Activated naive CD4-positive, alpha-beta T cell treated with anti-CD3 and anti-CD28 coated beads, Interleukin-2, amount 10 ng/mL, durations not matched to agents 7 days and 5 days (primary cell): Measurements from ENCODE around the gene NKPD1.
A peak's percentile ranks its signal among the peaks of the same experiment; 100 is the strongest.

Experiments
- CTCF ChIA-PET: fragments of 350-600 bp; sonication (Branson Sonifier 250); formaldehyde crosslinking; loops from one replicate; lab custom pipeline; 2021; ENCODE audit warnings: antibody characterized with exemption; lab: Charles Lee
- DNase-seq: peaks from one replicate; pipeline ENCODE4 v3.0.0-alpha.2; 2020
- H3K27ac Mint-ChIP-seq: one replicate; pipeline ENCODE4 v1.8.0; 2021; ENCODE audit warnings: mild to moderate bottlenecking, moderate library complexity, mixed read lengths
- H3K27me3 Mint-ChIP-seq: one replicate; pipeline ENCODE4 v1.8.0; 2021; ENCODE audit warnings: mild to moderate bottlenecking, mixed read lengths
- H3K36me3 Mint-ChIP-seq: one replicate; pipeline ENCODE4 v1.8.0; 2021; ENCODE audit warnings: mixed read lengths
- H3K4me1 Mint-ChIP-seq: one replicate; pipeline ENCODE4 v1.8.0; 2021; ENCODE audit warnings: mixed read lengths
- H3K4me3 Mint-ChIP-seq: one replicate; pipeline ENCODE4 v1.8.0; 2021; ENCODE audit warnings: mild to moderate bottlenecking, moderate library complexity, mixed read lengths
- H3K9me3 Mint-ChIP-seq: one replicate; pipeline ENCODE4 v1.8.0; 2021; ENCODE audit warnings: mixed read lengths

Gene NKPD1

DNA sequence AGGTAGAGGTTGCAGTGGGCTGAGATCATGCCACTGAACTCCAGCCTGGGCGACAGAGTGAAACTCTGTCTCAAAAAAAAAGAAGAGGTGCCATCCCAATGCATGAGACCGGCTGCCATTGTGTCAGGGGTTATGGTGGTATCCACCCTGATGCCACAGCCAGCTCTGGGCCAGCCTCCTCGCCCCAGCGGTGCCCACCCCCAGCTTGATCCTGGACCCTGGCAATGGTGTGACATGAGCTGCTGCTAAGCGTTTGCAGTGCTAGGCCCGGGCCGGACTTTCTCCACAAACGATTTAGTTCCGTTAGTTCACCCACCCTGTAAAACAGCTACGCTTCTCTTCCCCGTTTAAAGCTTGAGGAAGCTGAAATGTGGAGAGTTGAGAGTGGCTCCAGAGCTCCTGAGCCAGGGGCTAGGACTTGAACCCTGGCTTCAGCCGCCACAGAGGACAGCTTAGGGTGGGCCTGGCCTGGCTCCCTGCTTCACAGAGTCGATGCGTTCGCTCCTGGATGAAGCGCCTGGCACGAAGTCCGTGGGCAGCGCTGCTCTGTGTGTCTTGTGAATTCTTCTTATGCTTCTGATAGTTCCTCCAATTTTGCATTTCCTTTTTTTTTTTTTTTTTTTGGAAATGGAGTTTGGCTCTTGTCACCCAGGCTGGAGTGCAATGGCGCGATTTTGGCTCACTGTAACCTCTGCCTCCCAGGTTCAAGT, 25.5 kb downstream of the NKPD1 start:
- H3K9me3 Mint-ChIP-seq, result no peaks in the 10 kb centered on the region
- no peak overlapping the region for H3K4me3 Mint-ChIP-seq
- H3K4me1 Mint-ChIP-seq, result no peaks in the 10 kb centered on the region
- H3K27me3 Mint-ChIP-seq, result no peaks in the 10 kb centered on the region
- H3K36me3 Mint-ChIP-seq, result no peaks in the 10 kb centered on the region
- DNase-seq, result no peak
- CTCF ChIA-PET, result interaction anchor here (2.0 to 2.5 kb wide), 2 partner anchors 10 to 76 kb away, joined by 5 to 12 read pairs; no protein-coding TSS in a partner anchor
- H3K27ac Mint-ChIP-seq, result no peak overlapping the region

DNA sequence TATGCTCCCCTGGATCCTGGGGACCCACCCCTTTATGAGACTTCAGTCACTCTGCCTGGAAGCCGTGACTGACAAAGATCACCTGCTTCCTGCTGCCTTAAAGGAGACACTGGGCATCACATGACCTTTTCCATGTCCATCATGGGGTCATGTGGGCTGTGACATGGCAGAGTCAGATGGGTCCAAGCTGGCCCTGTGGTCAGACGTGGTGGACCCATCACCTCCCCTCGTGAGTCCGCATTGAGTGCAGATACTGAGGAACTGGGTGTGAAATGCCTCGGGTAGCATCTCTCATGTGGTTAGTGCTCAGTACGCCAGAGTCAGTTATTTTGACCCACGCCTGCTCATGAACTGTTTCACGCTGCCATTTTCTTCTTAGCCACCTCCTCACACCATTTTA, 27.1 kb downstream of the NKPD1 start:
- no peak overlapping the region for H3K4me3 Mint-ChIP-seq
- H3K36me3 Mint-ChIP-seq, result no peaks in the 10 kb centered on the region
- no peak for DNase-seq
- H3K4me1 Mint-ChIP-seq, result no peaks in the 10 kb centered on the region
- H3K9me3 Mint-ChIP-seq, result no peaks in the 10 kb centered on the region
- CTCF ChIA-PET, result no interaction called here
- H3K27ac Mint-ChIP-seq, result no peak overlapping the region
- H3K27me3 Mint-ChIP-seq, result no peaks in the 10 kb centered on the region

DNA sequence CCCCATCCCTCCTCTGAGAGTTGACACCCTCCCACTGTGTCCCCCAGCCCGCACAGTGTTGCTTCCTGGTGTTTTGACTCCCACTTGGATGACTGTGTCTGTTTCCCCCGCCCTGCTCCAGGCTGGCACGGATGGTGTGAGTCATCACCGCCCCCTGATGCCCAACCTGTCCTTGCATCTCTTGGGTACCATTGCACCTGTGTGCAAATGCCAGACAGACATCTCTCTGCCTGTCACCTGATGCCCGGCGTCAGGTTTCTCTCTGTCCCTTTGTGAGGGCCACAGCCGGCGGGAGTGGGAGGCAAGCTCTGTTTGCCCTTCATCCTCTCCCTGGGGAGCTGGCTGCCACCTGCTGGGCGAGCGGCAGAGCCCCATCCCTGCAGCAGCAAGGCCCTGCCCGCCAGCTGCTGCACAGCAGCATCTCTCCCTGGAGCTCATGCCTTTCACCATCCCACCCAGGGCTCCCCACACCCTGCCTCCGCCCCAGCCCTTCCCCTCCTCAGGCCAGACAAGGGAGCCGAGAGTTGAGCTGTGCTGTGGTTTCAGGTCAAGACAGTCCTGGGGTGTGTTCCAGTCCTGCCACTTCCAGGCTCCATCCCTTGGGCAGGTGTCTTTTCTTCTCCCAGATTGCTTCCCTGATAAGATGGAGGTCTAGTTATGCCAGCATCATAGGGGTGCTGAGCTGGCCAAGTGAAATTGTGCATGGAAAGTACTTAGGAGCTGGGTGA, 29.7 kb downstream of the NKPD1 start:
- Mint-ChIP-seq H3K36me3 (no peaks in the 10 kb centered on the region), H3K27me3 (no peaks in the 10 kb centered on the region), H3K4me3 (no peak overlapping the region), H3K9me3 (no peaks in the 10 kb centered on the region), H3K4me1 (peaks cover 3% of the 10 kb centered on the region), H3K27ac (no peak overlapping the region)
- CTCF ChIA-PET, result interaction anchor here (1.1 kb wide), 1 partner anchor 13 kb away, joined by 3 read pairs; no protein-coding TSS in a partner anchor
- DNase-seq, result no peak

DNA sequence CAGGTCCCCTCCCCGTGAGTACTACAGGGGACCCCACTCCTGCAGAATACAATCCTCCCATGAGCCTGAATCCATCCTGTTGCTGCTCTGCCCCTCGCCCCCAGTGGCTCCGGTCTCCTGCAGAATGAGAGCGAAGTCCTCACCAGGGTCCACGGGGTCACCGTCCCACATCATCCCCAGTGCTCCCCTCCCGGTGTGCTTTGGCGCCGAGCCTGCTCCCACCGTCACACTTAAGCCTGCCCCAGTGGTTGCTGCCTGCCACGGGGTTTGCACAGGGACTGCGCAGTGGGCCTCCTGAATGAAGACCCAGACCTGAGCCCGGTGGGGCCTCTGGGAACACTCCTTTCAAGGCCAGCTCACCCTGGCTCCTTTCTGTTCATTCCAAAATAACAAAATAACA, 30.5 kb downstream of the NKPD1 start:
- no peak for DNase-seq
- no peak overlapping the region for H3K27ac Mint-ChIP-seq
- no peaks in the 10 kb centered on the region for H3K36me3 Mint-ChIP-seq
- H3K9me3 Mint-ChIP-seq, result no peaks in the 10 kb centered on the region
- H3K4me3 Mint-ChIP-seq, result no peak overlapping the region
- CTCF ChIA-PET, result no interaction called here
- H3K4me1 Mint-ChIP-seq, result peaks cover 5% of the 10 kb centered on the region
- no peaks in the 10 kb centered on the region for H3K27me3 Mint-ChIP-seq

DNA sequence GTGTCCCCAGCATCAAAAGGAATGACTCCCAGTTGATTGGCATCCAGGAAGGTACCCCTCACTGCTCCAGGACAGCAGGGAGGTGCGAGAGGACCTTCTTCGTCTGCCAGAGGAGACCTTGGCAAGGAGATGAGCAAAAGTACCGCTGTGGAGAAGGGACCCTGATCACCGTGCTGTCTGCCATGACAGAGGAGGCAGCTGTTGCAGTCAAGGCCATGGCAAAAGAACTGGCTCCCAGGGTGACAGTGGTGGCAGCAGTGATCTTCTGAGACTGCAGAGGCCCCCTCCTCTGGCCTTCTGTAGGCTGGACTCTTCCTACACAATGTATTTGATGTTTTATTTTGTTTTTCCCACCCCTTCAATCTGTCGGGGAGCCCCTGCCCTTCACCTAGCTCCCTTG, 32.0 kb downstream of the NKPD1 start:
- peaks cover 7% of the 10 kb centered on the region for H3K4me1 Mint-ChIP-seq
- no peaks in the 10 kb centered on the region for H3K36me3 Mint-ChIP-seq
- H3K4me3 Mint-ChIP-seq, result no peak overlapping the region
- no peak for DNase-seq
- H3K9me3 Mint-ChIP-seq, result no peaks in the 10 kb centered on the region
- CTCF ChIA-PET, result interaction anchor here (0.5 kb wide), 1 partner anchor 18 kb away, joined by 3 read pairs; no protein-coding TSS in a partner anchor
- H3K27ac Mint-ChIP-seq, result no peak overlapping the region
- H3K27me3 Mint-ChIP-seq, result no peaks in the 10 kb centered on the region

DNA sequence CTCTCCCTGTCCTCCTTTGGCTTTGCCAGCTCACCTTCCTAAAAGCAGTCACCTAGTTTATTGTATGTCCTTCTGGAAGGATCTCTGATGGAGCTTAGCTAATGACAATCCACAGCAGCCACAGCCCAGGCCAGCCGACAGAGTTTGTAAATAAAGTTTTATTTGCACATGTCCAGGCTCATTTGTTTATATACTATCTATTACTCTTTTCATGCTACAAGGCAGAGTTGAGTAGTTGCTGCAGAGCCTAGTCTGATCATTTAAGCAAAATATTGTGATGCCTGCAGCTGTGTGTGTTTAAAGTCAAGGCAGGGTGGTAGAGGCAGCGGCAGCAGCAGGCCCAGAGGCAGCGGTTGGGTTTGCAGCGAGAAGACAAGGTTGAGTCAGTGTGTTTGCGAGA, 32.6 kb downstream of the NKPD1 start:
- H3K4me3 Mint-ChIP-seq, result no peak overlapping the region
- CTCF ChIA-PET, result interaction anchor here (1.6 kb wide), 1 partner anchor 111 kb away, joined by 4 read pairs; no protein-coding TSS in a partner anchor
- no peaks in the 10 kb centered on the region for H3K27me3 Mint-ChIP-seq
- H3K9me3 Mint-ChIP-seq, result no peaks in the 10 kb centered on the region
- H3K27ac Mint-ChIP-seq, result peak overlapping the region; percentile 50
- H3K36me3 Mint-ChIP-seq, result no peaks in the 10 kb centered on the region
- DNase-seq, result no peak
- peaks cover 7% of the 10 kb centered on the region for H3K4me1 Mint-ChIP-seq

DNA sequence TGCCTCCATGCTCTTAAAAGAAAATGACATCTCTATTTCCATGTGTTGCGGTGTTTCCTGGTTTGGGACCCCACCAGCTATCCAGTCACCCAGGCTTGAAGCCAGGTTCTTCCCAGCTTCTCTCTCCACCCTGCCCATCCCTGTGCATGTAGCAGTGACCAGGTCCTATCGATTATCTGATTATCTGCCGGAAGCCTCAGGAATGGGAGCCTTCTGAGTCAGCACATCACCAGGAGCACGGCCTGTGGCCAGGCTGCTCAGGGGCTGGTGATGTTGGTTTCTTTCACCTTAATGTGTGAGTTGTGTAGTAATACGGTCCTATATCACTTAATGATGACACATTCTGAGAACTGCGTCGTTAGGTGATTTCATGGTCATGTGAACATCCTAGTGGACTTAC, 34.1 kb downstream of the NKPD1 start:
- CTCF ChIA-PET, result interaction anchor here (1.1 to 2.9 kb wide), 7 partner anchors 9 to 110 kb away, joined by 3 to 14 read pairs (median 4); partner anchors contain the start of gene PPP1R37
- DNase-seq, result no peak
- H3K27ac Mint-ChIP-seq, result no peak overlapping the region
- no peaks in the 10 kb centered on the region for H3K27me3 Mint-ChIP-seq
- no peak overlapping the region for H3K4me3 Mint-ChIP-seq
- no peaks in the 10 kb centered on the region for H3K9me3 Mint-ChIP-seq
- peaks cover 14% of the 10 kb centered on the region for H3K4me1 Mint-ChIP-seq
- no peaks in the 10 kb centered on the region for H3K36me3 Mint-ChIP-seq

DNA sequence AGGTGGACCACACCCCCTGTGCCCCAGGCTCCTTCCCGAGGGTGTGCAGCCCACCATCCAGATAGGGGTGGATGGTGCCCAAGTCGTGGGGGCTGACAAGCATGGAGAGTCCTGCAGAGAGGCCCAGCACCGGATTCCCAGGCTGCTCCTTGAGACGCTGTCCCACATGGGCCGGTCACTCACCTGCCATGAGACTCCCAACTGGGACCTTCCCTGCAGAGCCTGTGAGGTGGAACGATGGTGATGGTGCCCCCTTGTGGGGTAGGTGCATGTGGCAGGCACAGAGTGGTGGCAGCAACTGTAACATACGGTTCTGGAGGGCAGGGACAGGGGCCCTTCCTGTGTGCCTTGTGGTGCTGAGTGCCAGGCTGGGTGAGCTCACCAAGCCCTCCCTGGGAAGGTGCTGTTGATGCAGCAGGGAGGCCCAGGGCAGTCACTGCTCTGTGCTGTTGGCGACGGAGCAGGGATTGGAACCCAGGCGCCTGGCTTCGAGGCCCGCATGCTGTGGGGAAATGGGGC, 34.7 kb downstream of the NKPD1 start:
- no peaks in the 10 kb centered on the region for H3K27me3 Mint-ChIP-seq
- CTCF ChIA-PET, result interaction anchor here (0.9 to 2.9 kb wide), 13 partner anchors 9 to 401 kb away, joined by 3 to 14 read pairs (median 4); partner anchors contain the start of gene PPP1R37
- no peak overlapping the region for H3K4me3 Mint-ChIP-seq
- peak; percentile 85 for DNase-seq
- H3K36me3 Mint-ChIP-seq, result no peaks in the 10 kb centered on the region
- no peak overlapping the region for H3K27ac Mint-ChIP-seq
- peaks cover 20% of the 10 kb centered on the region for H3K4me1 Mint-ChIP-seq
- H3K9me3 Mint-ChIP-seq, result no peaks in the 10 kb centered on the region

DNA sequence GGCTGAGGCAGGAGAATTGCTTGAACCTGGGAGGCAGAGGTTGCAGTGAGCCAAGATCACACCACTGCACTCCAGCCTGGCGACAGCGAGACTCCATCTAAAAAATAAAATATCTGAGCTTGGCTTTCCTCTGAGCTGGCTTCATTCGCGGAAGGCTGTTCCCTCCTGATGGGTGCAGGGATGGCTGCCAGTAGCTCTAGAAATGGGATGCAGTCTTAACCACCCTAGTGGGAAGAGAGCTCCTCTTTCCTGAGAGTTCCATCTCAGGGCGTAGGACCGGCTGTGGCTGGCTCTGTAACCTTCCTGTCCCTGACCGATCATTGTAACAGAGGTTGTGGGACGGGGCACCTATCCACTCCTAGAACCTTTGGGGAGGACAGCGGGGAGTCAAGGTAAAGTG, 35.4 kb downstream of the NKPD1 start:
- DNase-seq, result no peak
- Mint-ChIP-seq H3K4me3 (no peak overlapping the region), H3K36me3 (no peaks in the 10 kb centered on the region), H3K27me3 (no peaks in the 10 kb centered on the region), H3K27ac (no peak overlapping the region), H3K9me3 (no peaks in the 10 kb centered on the region), H3K4me1 (peaks cover 26% of the 10 kb centered on the region)
- CTCF ChIA-PET, result interaction anchor here (0.6 to 2.9 kb wide), 11 partner anchors 8 to 1095 kb away, joined by 3 to 14 read pairs (median 4); partner anchors contain the start of gene PPP1R37

DNA sequence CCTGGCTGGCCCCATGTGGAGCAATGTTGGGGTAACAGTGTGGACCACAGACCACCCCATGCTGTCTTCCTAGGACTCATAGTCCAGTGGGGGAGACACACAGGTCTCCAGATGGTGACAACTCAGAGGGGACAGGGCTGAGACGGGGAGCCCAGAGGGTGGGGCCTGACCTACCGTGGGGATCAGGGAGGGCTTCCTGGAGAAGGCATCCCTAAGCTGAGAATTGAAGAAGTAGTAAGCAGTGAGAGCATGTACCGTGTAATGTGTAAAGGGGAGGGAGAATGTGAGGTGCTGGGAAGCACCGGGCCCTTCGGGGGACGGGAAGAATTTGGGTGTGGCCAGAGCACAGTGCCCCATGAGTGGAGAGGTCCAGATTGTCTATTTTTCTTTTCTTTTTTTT, 36.8 kb downstream of the NKPD1 start:
- DNase-seq, result no peak
- no peaks in the 10 kb centered on the region for H3K27me3 Mint-ChIP-seq
- no peak overlapping the region for H3K4me3 Mint-ChIP-seq
- no peaks in the 10 kb centered on the region for H3K9me3 Mint-ChIP-seq
- no peaks in the 10 kb centered on the region for H3K36me3 Mint-ChIP-seq
- CTCF ChIA-PET, result interaction anchor here (0.6 to 2.9 kb wide), 3 partner anchors 12 to 322 kb away, joined by 3 to 12 read pairs (median 4); no protein-coding TSS in a partner anchor
- peak overlapping the region; percentile 33 for H3K27ac Mint-ChIP-seq
- peaks cover 37% of the 10 kb centered on the region for H3K4me1 Mint-ChIP-seq

DNA sequence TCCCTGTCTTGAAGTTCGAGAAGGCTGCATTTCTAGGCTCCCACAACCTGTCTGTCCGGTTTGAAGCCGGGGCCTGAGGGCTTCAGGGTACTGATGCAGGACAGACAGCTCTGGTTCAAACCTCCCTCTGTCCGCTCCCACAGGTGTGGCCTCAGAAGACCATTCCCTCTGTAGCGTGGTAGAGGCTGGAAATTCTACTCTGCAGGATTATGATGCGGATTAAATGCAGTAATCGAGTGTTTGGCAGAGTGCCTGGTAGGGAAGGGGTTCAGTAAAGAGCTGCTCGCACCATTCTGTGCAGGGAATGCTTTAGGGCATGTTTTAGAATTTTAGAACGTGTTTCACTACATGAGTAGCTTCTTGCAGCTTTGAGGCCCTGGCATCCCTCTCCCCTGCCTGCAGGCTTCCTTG, 37.3 kb downstream of the NKPD1 start:
- Mint-ChIP-seq H3K4me3 (no peak overlapping the region), H3K36me3 (no peaks in the 10 kb centered on the region), H3K27ac (no peak overlapping the region), H3K9me3 (no peaks in the 10 kb centered on the region), H3K27me3 (no peaks in the 10 kb centered on the region), H3K4me1 (peaks cover 43% of the 10 kb centered on the region)
- CTCF ChIA-PET, result interaction anchor here (0.6 kb wide), 1 partner anchor 322 kb away, joined by 3 read pairs; no protein-coding TSS in a partner anchor
- no peak for DNase-seq

DNA sequence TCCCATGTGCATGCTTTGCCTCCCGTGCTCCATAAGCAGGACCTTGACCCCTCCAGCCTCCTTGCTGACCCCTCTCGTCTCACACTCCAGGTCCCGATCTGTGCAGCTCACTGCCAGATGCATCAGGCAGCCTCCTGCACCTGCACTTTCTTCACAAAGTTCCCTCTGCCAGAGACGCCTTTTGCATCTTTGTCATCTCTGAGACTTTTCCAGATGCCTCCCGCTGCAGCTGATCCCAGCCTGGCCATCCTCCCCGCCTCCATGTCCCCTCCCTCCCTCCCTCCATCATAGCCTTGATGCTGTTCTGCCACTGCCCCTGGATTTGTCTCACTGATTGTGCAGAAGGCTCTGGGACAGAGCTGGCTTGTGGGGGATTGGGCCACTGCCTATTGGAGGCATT, 38.0 kb downstream of the NKPD1 start:
- DNase-seq, result no peak
- peaks cover 49% of the 10 kb centered on the region for H3K4me1 Mint-ChIP-seq
- H3K9me3 Mint-ChIP-seq, result no peaks in the 10 kb centered on the region
- no peaks in the 10 kb centered on the region for H3K27me3 Mint-ChIP-seq
- CTCF ChIA-PET, result no interaction called here
- no peak overlapping the region for H3K4me3 Mint-ChIP-seq
- no peaks in the 10 kb centered on the region for H3K36me3 Mint-ChIP-seq
- H3K27ac Mint-ChIP-seq, result no peak overlapping the region

DNA sequence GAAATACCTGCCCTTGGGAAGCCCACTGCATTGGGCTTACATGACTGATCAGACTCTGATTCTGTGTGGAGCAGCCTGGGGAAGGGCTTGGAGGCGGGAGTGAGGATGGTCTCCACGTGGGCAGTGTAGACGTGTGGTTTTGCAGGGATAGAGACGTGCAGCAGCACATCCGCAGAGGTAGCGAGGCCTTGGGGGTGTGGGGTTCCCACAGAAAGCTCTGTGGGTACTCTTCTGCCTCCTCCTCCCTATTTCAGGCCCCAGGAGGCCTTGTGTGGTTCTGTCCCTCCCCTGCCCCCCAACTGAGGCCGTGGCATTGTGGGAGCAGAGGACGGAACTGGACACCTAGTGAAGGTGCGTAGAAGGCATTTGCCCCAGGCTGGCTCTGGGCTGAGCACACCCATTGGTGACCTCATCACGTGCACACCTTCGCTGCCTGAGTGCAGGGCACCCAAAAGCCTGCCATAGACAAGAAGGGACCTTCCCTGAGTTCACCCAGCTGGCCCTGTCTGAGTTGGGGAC, 38.9 kb downstream of the NKPD1 start:
- H3K27ac Mint-ChIP-seq, result no peak overlapping the region
- H3K27me3 Mint-ChIP-seq, result no peaks in the 10 kb centered on the region
- no peak overlapping the region for H3K4me3 Mint-ChIP-seq
- DNase-seq, result no peak
- no peaks in the 10 kb centered on the region for H3K9me3 Mint-ChIP-seq
- CTCF ChIA-PET, result no interaction called here
- peaks cover 57% of the 10 kb centered on the region for H3K4me1 Mint-ChIP-seq
- no peaks in the 10 kb centered on the region for H3K36me3 Mint-ChIP-seq

DNA sequence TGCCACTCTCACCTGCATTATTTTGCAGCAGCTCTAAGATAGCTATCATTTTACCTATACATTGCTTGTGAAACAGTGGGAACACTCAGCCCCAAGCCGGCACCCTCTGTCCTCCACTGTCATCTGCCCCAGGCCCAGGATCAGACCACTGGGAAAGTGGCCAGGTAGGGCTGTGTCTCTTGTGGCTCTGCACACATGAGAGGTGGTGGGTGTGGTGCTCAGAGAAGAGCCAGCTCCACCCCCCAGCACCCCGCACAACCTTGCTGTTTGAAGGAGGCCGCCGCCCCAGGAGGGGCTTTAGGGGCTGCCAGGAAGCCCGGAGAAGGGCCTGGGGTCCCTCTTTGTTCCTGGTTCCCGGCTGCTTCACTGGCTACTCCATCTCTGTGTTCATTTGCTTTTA, 41.2 kb downstream of the NKPD1 start:
- CTCF ChIA-PET, result no interaction called here
- Mint-ChIP-seq H3K4me3 (no peak overlapping the region), H3K9me3 (no peaks in the 10 kb centered on the region), H3K27me3 (no peaks in the 10 kb centered on the region), H3K36me3 (no peaks in the 10 kb centered on the region), H3K4me1 (peaks cover 71% of the 10 kb centered on the region), H3K27ac (peak overlapping the region; percentile 74)
- no peak for DNase-seq
